GOT3 (cell line): Measurements from ENCODE around the gene CLEC14A.

Experiments
- DNase-seq: peaks from one replicate; lab custom pipeline; 2025; ENCODE audit warnings: mixed read lengths; lab: John Stamatoyannopoulos, UW

CLEC14A gene

DNA sequence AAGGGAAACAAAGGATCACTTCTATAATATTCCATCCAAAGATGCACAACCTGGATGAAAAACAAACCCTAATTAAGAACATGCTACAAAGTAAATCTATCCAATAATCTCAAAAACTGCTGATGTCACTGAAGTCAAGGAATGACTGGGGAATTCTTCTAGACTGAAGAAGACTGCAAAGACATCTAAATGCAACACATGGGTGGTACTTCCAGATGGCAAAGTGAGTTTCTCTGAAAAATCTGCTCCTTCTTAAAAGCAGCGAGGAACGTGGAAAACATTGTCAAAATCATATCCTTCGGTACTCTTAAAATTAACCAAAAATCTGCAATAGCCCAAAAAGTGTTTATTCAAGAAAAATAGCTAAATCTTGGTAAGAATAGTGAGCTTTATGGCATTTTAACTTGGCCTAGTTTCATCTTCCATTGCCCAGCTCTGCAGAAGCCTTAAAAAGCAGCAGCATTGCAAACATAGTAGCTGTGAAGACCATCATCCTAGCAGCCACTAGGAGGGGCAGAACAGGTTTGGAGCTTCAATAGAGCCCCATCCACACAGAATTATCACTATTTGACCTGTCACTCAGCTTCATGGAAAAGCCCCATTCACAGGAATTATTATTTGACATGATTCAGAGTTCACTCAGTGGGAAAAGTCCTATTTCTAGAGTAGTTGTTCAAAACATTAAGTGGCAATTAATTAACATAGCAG is 7.4 kb downstream of the CLEC14A start:
- no peak for DNase-seq

GRCh38 chr14:38243696-38244240 is 12.1 kb downstream of the CLEC14A start:
- DNase-seq, result no peak

- DNase-seq, result no peak
Measured at GRCh38 chr14:38238878-38239277, 17.0 kb downstream of the CLEC14A start.

DNA sequence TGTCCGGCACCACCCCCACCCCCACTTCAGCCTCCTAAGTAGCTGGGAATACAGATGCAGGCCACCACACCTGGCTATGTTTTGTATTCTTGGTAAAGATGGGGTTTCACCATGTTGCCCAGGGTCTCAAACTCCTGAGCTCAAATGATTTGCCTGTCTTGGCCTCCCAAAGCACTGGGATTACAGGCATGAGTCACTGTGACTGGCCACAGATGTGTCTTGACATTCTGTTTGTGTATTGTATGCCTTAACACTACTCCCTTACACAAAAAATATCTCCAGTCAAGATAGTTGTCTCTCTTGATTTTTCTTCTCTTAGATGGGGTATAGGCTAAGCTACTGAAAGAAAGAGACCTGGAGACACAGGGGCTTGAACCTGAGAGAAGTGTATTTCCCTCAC is 17.6 kb downstream of the CLEC14A start:
- no peak for DNase-seq

DNA sequence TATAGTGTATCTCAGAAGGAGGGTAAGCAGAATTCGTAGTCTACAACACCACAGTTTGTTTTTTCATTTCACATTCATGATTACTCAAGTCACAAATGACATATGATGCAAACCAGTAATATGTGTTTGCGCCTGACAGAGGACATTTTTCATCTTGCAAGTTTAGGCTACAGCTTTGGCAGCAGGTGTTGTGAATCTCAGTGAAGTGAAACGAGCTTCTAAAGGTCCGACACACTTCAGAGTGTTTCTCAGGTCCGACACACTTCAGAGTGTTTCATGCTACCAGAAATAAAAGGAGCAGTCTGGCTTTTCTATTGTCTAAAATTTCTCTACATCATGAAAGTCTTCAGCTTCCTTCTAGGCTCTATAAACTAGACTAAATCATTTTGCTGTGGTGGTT is 22.7 kb downstream of the CLEC14A start:
- no peak for DNase-seq

DNA sequence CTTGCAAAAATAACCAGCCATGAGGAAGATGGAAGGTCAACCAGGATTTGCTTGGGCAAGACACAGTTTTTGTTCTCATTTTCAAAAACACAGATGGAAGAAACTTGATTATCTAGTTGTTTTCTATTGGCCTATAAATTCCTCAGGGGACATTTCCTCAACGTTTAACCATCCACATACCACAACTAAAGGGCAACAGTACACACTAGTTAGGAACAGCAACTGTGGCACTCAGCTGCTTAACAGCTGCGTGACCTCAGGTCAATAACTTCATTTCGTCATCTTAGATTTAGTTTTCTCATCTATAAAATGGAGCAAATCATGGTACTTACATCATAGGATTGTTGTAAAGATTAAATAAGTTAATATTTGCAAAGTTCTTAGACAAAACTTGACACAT is 29.5 kb downstream of the CLEC14A start:
- DNase-seq, result no peak

- no peak for DNase-seq
Measured at GRCh38 chr14:38225946-38226345, 29.9 kb downstream of the CLEC14A start.

DNA sequence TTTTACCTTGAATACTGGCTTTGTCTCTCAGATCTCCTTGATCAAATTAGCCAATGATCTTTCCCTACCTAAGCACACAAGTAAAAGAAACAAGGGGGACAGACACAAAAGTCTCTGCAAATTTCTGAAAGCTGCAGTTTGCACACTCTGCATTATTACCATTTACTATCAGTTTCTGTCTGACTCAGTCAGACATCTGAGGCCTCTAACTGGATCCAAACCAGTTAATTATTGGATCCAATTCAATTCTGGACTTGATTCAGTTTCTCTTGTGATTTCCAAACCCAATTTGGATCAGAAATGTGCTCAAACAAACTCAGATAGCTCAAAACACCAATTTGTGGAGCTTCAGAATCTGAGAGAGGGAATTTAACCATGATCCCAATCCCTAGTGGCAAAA is 31.6 kb downstream of the CLEC14A start:
- no peak for DNase-seq

GRCh38 chr14:38221077-38221476 is 34.8 kb downstream of the CLEC14A start:
- no peak for DNase-seq

- no peak for DNase-seq
Measured at GRCh38 chr14:38217553-38217952, 38.3 kb downstream of the CLEC14A start.

DNA sequence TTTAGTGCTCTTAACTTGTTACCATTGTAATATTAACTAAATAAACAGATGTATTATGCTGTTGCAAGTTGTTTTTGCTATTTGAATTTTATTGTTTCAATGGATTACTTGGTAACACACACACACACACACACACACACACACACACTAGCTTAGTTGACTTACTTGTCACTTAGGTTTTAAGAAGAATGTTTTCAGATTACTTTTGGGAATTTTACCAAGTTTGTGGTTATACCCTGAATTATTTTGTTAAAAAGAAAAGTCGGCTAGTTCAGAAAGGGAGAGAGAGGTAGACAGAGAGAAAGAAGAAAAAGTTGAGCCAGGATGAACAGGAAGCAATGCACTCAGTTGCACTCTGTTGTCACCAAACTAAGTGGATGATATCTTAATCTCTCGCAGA is 42.9 kb downstream of the CLEC14A start:
- no peak for DNase-seq

GRCh38 chr14:38212111-38212510 is 43.8 kb downstream of the CLEC14A start:
- no peak for DNase-seq

DNA sequence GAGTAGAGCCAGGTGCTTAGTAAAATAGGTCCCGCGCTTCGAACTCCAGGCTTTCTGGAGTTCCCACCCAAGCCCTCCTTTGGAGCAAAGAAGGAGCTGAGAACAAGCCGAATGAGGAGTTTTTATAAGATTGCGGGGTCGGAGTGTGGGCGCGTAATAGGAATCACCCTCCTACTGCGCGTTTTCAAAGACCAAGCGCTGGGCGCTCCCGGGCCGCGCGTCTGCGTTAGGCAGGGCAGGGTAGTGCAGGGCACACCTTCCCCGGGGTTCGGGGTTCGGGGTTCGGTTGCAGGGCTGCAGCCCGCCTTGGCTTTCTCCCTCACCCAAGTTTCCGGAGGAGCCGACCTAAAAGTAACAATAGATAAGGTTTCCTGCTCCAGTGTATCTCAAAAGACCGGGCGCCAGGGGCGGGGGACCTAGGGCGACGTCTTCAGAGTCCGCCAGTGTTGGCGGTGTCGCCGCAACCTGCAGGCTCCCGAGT is 44.6 kb downstream of the CLEC14A start:
- DNase-seq, result no peak

DNA sequence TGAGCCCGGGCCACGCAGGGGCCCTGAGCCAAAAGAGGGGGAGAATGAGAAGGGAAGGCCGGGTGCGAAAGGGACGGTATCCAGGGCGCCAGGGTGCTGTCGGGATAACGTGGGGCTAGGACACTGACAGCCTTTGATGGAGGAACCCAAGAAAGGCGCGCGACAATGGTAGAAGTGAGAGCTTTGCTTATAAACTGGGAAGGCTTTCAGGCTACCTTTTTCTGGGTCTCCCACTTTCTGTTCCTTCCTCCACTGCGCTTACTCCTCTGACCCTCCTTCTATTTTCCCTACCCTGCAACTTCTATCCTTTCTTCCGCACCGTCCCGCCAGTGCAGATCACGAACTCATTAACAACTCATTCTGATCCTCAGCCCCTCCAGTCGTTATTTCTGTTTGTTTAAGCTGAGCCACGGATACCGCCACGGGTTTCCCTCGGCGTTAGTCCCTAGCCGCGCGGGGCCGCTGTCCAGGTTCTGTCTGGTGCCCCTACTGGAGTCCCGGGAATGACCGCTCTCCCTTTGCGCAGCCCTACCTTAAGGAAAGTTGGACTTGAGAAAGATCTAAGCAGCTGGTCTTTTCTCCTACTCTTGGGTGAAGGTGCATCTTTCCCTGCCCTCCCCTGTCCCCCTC is 45.2 kb downstream of the CLEC14A start:
- no peak for DNase-seq

- DNase-seq, result no peak
Measured at GRCh38 chr14:38209572-38210557, 46.0 kb downstream of the CLEC14A start.

- no peak for DNase-seq
Measured at GRCh38 chr14:38208618-38209562, 47.0 kb downstream of the CLEC14A start.

DNA sequence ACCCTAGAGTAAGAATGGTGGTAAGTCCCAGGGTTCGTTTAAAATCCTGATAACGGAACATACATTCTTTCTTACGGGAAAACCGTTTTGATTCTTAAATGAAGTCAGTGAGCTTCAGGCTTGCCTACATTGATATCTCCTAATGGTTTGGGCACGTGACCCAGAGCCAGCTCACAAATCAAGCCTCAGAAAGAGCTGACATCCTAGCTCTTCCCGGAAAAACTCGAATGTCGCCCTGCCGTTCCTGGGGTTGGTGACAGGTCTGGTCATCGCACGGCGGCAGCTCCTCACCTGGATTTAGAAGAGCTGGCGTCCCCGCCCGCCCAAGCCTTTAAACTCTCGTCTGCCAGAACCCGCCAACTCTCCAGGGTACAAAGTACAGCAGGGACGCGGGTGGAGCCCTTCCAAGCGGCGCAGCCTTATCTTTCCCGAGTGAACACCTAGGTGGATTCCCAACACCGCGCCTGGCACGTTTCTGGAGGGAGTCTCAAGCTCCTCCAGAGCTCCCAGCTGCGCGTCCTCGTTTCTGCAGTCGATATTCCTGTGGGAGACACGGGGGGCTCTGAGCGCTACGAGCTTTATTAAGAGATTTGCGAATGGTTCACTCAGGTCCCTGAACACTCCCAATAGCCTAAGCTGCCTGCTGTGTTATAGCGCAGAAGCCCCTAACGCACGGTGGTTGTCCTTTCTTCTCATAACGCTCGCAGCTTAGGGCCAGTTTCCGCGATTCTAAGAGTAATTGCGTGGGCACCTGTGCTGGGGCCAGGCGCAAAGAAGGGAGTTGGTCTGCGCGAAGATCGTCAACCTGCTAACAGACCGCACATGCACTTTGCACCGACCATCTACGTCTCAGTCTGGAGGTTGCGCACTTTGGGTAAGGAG is 47.9 kb downstream of the CLEC14A start, which contains the start of gene SSTR1:
SSTR1 (plus strand) TSS at position 169 of the 882 bp plus-strand sequence. CDS start 1,486 bp downstream, outside the sequence.
- no peak for DNase-seq

DNA sequence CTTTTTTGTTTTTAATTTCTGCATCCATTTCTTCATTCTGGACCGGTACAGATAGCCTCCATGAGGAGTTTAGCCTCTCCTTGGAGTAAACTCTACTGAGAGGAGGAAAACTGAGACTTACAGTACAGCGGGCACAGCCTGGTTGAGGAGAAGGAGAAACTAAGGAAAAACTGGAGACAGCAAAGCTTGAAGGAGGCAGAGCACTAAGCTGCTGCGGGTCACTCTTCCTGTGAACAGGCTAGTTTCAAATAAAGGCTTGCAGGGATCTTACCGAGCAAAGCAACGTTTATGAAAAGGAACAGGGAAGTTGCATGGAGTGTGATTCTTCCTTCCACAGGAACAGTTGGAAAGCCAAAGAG is 48.5 kb downstream of the CLEC14A start:
- DNase-seq, result no peak

- DNase-seq, result no peak
Measured at GRCh38 chr14:38206689-38207376, 49.1 kb downstream of the CLEC14A start.
